GM21447 (cell line): ENCODE data around the gene UCP2.
A peak's percentile ranks its signal among the peaks of the same experiment; 100 is the strongest.

Experiments used
- ATAC-seq: cut with Tn5 transposase; IDR thresholded peaks from one replicate; pipeline ENCODE4 v1.9.1; 2021; ENCODE audit not compliant: unreplicated experiment

UCP2 gene, protein sequence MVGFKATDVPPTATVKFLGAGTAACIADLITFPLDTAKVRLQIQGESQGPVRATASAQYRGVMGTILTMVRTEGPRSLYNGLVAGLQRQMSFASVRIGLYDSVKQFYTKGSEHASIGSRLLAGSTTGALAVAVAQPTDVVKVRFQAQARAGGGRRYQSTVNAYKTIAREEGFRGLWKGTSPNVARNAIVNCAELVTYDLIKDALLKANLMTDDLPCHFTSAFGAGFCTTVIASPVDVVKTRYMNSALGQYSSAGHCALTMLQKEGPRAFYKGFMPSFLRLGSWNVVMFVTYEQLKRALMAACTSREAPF

DNA sequence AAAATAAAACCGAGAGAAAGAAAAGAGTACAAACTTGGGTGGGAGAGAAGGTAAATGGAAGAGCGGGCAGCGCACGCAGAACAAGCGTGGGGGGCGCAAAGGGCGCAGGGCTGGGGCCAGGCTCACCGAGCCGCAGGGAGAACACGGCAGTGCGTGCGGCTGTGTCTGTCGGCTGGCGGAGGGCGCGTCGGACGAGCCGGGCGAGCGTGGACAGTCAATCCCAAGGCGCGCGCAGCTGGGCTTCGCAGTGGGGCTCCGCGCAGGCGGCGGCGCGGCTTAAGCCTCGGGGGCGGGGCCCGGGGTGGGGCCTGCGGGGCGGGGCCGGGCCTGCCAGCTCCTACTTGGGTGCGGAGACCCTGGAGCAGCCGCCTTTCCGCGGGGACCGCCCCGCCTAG, at the start of gene UCP2:
Gene UCP2 (minus strand): TSS at position 249 of the 395 bp plus-strand sequence. CDS start 4,465 bp downstream, outside the sequence.
- ATAC-seq, result peak; percentile 44

DNA sequence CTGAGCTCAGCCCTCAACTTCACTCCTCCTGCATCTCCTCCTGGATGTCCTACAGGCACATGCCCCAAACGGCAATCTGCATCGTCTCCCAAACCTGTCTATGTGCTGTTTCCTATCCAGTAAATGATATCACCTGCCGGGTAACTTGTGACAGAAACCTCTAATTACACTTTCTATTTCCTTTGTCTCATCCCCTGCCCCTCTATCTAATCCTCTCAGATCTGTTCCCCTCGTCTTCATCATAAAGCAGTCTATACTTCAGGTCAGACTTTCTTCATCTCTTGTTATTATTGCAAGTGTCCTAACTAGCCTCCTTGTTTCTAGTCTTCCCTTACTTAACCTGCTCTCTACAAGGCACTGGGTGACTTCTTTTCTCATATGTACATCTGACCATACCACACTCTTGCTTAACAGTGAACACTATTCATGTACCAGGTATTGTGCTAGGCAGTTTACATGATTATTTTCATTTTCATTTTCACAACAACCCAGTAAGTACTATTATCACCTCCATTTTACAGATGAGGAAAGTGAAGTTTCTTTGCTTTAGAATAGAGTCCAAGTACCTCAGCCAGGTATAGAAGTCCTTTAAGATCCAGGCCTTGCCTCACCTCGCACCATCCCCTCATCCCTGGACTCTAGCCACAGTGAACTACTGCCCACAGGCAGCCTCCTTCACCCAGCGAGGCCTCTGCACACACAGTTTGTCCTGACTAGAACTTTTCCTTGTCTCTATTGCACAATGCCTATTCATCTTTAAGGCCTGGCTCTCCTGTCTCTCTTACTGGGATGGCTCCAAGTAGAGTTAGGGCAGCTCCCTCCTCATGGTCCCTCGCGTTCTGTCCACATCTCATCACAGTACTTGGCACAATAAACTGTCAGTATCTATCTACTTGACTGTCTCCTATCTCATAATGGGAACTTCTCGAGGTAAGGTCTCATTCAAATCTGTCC, 48.4 kb upstream of the UCP2 start:
- no peak for ATAC-seq

DNA sequence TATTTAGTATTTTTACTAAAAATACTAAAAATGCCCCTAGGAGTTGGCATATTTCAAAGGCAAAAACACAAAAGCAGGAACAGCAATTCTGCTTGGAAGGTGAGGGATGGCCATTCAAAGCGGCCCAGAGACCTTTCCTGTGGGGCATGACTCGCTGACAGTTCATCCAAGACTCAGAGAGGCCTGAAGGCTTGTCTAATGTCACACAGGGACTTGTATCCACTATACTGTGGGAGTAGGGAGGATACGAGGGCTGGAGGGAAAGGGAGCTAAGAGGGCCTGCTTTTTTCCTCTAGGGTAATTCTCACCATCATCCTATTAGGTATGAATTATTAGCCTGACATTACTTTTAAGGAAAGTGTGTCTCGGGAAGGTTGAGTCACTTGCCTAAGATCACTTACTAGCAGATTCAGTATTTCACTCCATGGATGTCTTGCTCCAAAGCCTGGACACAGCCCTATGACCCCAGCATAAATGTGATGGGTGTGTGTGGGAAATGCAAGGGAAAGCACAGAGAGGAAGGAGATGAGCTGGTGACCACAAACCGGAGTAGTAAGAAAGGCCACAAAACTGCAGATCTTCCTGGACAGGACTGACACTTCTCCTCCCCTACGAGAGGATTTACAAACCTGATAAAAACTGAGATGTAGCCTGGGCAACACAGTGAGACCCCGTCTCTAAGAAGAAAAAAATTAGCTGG, 43.0 kb upstream of the UCP2 start:
- no peak for ATAC-seq

DNA sequence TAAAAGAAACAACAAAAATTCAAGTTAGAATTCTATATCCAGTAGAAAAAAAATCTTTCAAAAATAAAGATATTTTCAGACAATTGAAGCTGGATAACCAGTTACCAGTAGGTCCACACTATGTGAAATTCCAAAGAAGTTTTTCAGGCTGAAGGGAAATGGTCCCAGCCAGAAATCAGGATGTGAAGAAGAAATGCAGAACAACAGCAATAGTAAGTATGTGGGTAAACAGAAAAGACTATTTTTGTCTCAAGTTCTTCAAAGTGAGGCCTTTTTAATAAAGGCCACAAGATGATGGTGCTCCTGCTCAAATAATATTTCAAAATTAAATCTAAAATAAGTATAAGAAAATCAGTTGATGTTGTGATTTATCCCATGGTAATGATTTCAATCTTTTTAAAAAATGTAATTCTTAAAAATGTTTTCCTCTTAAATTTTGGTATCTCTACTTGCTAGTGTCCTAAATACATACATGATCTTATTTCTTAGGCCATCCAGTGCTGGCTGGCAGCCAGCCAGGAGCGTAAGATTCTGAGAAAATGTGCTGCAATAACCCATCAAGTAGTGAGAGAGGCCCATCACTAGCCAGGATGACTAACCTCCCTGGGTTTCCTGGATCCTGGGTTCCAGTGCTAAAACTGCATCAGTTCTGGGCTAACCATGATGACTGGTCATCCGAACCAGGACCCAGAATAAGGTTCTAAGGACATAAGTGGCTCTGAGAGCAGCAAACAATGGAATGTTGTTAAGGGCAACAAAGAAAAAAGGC, 41.8 kb upstream of the UCP2 start:
- no peak for ATAC-seq

DNA sequence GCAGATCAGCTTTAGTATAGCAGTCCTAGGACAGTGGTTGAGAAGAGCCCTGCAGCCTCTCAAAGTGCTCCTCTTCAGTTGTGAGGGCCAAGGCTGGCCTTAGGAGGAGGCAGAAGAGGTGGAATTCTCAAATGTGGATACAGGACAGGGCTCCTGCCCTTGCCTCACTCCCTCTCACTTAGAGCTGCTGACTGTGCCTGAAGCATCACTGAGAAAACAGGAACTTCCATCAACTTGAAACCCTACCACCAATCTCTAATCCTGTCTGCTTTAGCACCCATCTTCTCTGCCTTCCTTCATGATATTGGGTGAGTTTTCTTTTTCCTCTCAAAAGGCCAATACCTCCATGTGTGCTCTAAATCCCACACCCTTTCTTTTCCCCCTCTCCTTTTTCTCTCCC, 40.6 kb upstream of the UCP2 start:
- ATAC-seq, result no peak

DNA sequence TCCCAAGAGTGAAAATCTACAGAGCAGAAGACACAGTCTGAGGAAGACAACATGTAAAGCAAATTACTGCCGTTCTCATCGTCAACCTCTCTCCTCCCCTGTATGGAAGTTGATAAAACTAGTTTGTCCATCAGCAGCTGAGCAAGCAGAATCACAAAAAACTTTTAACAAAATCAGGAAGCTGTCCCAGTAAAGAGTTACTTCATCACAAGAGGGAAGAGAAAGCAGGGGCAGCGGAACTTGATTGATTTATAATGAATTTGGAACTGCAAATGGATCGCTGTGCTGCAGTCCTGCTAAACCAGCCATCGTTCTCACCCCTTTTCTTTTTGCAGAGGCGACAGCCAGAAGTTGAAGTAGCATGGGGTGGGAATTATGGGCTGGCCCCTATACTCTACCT, 39.9 kb upstream of the UCP2 start:
- ATAC-seq, result no peak

DNA sequence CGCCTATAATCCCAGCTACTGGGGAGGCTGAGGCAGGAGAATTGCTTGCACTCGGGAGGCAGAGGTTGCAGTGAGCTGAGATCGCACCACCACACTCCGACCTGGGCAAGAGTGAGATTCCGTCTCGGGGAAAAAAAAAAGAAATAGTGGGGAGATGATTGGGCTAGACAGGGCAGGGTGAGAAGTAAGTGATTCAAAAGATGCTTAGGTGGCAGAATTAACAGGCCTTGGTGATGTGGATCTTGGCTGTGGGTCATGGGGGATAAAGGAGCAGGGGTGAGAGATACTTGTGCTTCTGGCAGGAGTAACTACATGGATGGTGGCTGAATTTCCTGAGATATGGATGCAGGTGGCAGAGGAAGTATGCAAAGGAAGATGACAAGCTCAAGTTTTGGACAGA, 39.4 kb upstream of the UCP2 start:
- ATAC-seq, result no peak

DNA sequence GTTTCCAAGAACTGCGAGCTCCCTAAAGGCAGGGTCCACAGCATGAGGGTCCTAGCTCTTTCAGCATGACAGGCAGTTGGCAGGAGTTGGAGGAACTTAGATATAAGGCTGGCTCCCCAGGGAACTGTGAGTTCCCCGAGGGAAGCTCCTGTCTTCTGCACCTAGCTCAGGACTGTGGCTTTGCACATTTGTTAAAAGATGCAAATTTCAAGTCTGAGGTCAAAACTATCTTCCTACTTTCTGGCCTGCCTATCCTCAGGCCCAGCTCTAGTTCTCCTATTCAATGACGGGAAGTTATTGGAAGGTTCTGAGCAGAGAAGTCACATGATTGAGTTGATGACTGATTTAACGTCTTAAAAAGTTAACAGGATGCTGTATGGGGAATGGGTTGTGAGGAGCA, 37.9 kb upstream of the UCP2 start:
- peak; percentile 70 for ATAC-seq

DNA sequence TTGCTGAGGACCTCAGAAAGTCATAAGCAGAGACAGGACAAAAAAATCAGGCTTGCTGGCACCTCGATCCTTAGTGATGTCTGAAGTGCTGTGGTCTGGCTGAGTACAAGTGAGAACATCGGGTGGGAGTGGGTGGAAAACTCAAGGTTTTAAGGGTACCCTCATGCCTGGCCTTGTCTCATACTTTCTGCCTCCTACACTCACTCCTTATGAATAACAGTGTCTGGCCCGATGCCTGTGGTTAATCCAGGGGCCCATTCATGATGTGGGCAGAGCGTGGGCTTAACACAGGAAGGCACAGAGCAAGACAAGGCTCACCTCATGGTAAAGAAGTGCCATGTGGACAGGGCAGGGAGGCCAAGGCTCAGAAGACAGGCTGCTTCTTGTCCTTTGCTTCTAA, 37.2 kb upstream of the UCP2 start:
- ATAC-seq, result no peak

DNA sequence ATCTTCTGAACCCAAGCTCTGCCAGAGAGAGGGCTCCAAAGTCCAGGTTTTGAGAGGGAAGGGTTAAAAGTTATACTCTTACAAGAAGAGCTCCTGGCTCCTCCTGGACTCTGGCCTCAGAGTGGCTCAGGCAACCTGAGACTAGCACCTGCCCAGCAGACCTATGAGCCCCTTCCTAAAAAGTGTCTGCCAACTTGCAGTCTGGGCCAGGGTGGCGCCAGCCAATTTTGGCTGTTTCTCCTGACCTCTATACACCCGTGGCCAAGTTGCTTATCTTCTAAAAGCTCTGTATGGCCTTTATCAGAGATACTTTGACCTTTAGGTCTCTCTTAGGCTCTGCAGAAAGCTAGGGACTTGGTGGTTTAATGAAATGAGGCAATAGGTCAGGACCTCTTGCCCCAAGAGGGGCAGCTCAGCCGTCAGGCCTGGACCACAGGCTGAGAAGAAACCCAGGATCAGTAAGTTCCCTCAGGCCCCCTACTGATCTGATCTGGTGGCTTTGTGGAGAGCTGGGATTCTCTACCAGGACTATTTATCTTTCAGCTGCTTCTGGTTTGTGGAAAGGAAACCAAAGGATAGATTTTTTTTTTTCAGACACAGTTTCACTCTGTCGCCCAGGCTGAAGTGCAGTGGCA, 36.6 kb upstream of the UCP2 start:
- no peak for ATAC-seq

DNA sequence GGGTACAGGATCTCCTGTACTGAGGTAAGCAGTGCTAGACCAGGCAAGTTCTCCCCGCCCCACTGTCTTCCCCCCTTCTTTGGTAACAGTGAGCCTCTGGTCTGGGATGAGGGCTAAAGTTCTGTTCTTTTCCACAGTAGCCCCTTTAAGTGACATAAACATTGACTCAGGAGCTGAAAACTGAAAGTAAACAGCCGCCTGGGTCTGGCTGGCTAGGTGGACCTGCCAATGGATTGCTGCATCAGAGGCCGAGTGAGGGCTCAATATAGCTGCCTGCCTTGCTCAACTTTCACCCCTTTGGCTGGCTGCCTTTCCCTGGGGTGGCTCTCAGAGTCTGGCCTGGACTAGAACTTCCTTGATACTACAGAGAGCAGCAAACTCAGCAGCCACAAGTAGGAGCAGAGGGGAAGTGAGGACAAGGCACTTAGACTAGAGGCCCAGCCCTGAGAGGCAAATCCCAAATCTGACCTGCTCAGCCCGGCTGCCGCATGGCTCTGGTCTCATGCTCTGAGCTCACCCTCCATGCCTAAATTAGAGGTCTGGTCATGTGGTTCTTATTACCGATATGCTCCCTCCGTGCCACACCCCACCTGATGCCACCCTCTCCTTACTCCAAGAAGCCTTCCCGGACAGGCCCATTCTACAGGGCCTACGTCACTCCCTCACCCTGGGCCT, 35.8 kb upstream of the UCP2 start:
- no peak for ATAC-seq

DNA sequence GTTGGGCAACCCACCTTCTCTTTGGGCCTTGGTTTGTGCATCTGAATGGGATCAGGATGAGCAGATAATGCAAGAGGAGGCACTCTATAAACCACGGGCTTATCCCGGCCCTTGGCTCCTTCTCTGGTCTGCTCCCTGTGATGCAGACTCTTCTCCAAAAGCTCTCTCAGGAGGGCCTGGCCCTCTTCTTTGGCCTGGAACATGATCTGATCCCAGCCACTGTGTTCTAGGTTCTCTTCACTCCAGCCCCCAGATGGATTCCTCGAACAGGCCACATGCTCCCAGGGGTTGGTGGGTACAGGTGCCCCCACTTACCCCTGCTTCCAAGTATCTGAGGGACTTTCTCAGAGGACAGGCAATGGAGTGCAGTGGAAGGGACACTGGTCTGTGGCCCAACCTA, 35.0 kb upstream of the UCP2 start:
- ATAC-seq, result no peak

DNA sequence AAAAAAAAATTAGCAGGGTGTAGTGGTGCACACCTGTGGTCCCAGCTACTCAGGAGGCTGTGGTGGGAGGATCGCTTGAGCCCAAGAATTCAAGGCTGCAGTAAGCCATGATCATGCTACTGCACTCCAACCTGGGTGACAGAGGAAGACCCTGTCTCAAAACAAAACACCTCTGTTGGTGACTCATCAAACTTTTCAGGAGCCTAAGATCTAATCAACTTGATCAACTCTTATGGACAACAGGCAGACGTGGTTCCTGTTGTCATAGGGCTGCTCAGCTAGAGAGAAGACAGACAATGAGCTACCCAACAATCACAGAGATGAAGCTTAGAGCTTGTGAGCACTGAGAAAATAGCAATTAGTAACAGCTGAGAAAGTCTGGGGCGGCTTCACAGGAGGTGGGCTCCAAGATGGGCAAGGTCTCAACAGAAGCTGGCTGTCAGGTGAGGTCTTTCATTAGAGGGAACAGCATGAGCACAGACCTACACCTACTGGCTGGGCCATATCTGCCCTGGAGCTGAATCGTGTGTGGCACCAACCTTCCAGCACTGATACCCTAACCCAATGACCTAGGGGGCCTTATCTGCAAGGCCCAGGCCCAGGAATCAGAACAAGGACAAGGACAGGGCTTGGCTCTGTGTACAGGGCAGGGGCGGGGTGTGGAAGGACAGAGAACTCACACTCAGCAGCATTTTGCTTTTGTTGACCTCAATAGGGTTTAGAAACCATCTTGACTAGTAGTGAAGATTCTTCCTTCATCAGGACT, 33.5 kb upstream of the UCP2 start:
- ATAC-seq, result no peak

DNA sequence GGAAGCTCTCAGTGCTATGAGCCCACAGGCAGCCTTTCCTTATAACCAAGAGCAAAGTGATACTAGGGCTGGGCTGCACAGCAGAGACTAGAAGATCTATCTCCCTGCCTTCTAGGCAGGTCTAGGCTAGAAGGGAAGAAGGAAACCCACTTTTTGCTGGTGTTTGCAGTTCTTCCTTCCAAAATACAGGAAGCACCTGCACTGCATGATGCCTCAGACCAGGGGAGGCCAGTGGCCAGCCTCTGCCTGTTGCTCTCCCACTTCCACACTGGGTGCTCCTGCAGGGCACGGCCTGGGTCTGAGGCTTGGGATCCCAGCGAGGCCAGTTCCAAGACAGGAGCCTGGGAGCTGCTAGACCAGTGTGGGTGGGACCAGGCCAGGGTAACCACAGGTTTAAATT, 32.2 kb upstream of the UCP2 start:
- ATAC-seq, result no peak

DNA sequence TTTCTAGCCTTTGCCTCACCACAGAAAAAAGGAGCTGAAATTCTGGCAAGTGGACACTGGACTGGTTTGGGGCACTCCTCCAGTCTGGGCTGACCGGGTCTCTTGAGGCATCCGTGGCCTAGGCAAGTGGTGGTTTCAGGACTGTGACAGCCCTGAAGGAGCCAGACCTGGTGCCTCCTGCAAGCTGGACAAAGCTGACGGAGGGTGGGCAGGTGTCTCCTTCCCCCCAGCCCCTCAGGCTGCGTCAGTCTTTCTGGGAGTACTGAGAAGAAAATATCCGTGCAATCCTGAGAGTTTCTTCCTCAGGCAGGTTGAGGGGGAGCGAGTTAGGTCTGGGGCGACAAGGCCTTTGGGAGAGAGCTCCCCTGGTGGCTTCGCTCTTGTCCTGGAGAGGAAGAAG, 30.5 kb upstream of the UCP2 start:
- no peak for ATAC-seq

DNA sequence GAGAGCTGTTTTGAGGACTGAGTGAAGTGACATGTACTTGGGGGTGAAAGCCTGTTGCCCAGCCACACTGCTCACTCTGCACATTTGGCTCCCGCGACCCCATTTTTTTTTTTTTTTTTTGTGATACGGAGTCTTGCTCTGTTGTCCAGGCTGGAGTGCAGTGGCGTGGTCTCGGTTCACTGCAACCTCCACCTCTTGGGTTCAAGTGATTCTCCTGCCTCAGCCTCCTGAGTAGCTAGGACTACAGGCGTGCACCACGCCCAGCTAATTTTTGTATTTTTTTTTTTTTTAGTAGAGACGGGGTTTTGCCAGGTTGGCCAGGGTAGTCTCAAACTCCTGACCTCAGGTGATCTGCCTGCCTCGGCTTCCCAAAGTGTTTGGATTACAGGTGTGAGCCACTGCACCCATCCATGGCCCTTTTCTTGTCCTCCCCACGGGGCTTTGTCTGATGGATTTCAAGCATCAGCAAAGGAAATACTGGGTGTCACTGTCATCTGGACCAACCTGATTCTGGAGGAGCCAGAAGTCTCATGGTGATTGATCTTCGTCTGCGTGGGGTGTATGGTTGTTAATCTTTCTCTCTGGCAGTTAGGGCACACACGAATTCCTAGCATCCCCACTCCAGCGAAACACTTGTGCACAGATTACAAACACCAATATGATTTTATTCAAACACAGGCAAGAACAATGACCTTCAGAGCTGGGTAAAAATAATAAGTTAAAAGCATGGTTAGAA, 29.6 kb upstream of the UCP2 start:
- ATAC-seq, result no peak

DNA sequence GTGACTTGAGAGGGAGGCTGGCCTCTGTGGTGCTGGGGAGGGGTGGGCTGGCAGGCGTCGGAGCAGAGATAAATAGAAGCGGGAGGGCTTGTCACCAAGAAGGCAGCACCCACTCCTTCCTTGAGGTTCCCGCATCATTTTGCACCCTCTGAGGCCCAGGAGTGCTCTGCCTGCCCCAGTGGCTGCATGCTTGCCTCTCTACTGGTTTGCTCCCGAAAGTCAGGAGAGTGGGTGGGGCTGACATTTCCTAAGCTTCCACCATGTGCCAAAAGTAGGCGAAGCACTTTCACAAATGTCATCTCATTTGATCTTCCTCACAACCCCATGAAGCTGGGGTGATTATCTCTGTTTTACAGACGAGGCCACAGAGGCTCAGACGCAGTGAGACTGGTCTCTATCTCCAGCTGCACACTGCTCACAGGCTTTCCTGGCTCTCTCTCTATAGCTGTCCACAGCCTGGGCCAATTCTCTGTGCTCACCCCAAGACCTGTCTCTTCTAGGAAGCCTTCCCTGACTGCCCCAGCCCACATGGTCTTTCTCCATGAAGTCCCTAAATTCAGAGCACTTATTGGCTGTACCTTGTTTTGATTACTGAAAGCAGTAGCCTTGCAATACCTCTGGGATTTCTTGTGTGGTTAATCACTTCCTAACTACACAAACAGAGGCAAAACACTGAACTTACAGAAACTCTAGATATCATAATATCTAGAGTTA, 28.9 kb upstream of the UCP2 start:
- ATAC-seq, result peak; percentile 85
